ENCODE data around the gene TSC2.
A peak's percentile ranks its signal among the peaks of the same experiment; 100 is the strongest.

The TSC2 gene

GRCh38 chr16:2047330-2048115 is at the start of gene TSC2, which contains the start of gene NTHL1:
Gene TSC2 (plus strand): TSS chr16:2047985. CDS start chr16:2048616, 631 bp downstream.
Gene NTHL1 (minus strand): TSS chr16:2047834. CDS start chr16:2047823, 11 bp downstream.
- DNase-seq = peak; percentile 93

- no peak for DNase-seq
Measured at GRCh38 chr16:1998360-1998835, 49.4 kb upstream of the TSC2 start.

- DNase-seq = no peak
Measured at GRCh38 chr16:1998852-1999801, 48.7 kb upstream of the TSC2 start.

GRCh38 chr16:1999866-2000514 is 47.8 kb upstream of the TSC2 start:
- DNase-seq = no peak

GRCh38 chr16:2001035-2001434 is 46.8 kb upstream of the TSC2 start:
- DNase-seq = no peak

GRCh38 chr16:2001456-2002355 is 46.1 kb upstream of the TSC2 start:
- DNase-seq = no peak

- DNase-seq = no peak
Measured at GRCh38 chr16:2002406-2003230, 45.2 kb upstream of the TSC2 start.

GRCh38 chr16:2003231-2003826 is 44.5 kb upstream of the TSC2 start:
- no peak for DNase-seq

GRCh38 chr16:2003827-2004641 is 43.8 kb upstream of the TSC2 start:
- DNase-seq = peak; percentile 51

GRCh38 chr16:2004795-2005517 is 42.8 kb upstream of the TSC2 start:
- no peak for DNase-seq

GRCh38 chr16:2005646-2006045 is 42.1 kb upstream of the TSC2 start:
- DNase-seq = no peak

GRCh38 chr16:2006317-2006716 is 41.5 kb upstream of the TSC2 start:
- no peak for DNase-seq

GRCh38 chr16:2007081-2007836 is 40.5 kb upstream of the TSC2 start:
- no peak for DNase-seq

GRCh38 chr16:2008009-2008526 is 39.7 kb upstream of the TSC2 start:
- DNase-seq = peak; percentile 97

- DNase-seq = no peak
Measured at GRCh38 chr16:2008631-2009163, 39.1 kb upstream of the TSC2 start.

- DNase-seq = no peak
Measured at GRCh38 chr16:2009164-2009711, 38.5 kb upstream of the TSC2 start.

- DNase-seq = peak; percentile 82
Measured at GRCh38 chr16:2009791-2010510, 37.8 kb upstream of the TSC2 start, which contains the start of gene ZNF598. Gene ZNF598 (minus strand): TSS chr16:2009821.
